Measurements from ENCODE around the gene RNF19B. TPM values are rescaled to one million over a fixed set of nuclear protein-coding genes. Genes with fewer than 3 reads are reported as not detected.

Gene RNF19B
- total and polyA plus RNA-seq, 2 of the 8 experiments (the other 6 are each of a cell fraction or from before 2014, with no cell fraction given): 9.2 to 11.2 TPM

DNA sequence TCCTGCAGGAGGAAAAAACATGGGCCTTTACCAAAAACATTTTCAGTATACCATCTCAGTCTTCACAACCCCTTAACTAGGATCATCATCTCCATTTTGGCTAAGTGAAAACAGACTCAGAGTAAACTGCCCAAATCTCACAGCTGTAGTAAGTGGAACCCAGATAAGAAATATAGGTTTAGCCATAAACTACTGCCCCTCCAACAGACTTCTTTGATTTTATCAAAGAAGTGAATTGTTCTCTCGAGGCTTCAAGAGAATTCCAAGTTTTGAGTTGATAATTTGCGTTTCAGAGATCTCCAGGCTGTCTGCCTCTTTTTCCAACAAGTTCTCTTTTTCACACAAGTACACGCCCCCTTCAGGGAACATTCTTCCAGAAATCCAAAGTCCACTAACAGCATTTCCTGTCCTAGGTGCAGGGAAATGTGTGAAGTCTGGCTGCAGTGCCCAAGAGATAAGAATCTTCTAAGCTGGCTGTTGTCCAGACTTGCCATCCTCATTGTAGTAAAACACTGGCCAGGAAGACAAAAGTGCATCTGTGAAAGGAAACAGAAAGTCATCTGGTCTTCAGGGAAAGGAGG, 30.8 kb downstream of the RNF19B start (continued):
- TF ChIP-seq, protein P1, sequence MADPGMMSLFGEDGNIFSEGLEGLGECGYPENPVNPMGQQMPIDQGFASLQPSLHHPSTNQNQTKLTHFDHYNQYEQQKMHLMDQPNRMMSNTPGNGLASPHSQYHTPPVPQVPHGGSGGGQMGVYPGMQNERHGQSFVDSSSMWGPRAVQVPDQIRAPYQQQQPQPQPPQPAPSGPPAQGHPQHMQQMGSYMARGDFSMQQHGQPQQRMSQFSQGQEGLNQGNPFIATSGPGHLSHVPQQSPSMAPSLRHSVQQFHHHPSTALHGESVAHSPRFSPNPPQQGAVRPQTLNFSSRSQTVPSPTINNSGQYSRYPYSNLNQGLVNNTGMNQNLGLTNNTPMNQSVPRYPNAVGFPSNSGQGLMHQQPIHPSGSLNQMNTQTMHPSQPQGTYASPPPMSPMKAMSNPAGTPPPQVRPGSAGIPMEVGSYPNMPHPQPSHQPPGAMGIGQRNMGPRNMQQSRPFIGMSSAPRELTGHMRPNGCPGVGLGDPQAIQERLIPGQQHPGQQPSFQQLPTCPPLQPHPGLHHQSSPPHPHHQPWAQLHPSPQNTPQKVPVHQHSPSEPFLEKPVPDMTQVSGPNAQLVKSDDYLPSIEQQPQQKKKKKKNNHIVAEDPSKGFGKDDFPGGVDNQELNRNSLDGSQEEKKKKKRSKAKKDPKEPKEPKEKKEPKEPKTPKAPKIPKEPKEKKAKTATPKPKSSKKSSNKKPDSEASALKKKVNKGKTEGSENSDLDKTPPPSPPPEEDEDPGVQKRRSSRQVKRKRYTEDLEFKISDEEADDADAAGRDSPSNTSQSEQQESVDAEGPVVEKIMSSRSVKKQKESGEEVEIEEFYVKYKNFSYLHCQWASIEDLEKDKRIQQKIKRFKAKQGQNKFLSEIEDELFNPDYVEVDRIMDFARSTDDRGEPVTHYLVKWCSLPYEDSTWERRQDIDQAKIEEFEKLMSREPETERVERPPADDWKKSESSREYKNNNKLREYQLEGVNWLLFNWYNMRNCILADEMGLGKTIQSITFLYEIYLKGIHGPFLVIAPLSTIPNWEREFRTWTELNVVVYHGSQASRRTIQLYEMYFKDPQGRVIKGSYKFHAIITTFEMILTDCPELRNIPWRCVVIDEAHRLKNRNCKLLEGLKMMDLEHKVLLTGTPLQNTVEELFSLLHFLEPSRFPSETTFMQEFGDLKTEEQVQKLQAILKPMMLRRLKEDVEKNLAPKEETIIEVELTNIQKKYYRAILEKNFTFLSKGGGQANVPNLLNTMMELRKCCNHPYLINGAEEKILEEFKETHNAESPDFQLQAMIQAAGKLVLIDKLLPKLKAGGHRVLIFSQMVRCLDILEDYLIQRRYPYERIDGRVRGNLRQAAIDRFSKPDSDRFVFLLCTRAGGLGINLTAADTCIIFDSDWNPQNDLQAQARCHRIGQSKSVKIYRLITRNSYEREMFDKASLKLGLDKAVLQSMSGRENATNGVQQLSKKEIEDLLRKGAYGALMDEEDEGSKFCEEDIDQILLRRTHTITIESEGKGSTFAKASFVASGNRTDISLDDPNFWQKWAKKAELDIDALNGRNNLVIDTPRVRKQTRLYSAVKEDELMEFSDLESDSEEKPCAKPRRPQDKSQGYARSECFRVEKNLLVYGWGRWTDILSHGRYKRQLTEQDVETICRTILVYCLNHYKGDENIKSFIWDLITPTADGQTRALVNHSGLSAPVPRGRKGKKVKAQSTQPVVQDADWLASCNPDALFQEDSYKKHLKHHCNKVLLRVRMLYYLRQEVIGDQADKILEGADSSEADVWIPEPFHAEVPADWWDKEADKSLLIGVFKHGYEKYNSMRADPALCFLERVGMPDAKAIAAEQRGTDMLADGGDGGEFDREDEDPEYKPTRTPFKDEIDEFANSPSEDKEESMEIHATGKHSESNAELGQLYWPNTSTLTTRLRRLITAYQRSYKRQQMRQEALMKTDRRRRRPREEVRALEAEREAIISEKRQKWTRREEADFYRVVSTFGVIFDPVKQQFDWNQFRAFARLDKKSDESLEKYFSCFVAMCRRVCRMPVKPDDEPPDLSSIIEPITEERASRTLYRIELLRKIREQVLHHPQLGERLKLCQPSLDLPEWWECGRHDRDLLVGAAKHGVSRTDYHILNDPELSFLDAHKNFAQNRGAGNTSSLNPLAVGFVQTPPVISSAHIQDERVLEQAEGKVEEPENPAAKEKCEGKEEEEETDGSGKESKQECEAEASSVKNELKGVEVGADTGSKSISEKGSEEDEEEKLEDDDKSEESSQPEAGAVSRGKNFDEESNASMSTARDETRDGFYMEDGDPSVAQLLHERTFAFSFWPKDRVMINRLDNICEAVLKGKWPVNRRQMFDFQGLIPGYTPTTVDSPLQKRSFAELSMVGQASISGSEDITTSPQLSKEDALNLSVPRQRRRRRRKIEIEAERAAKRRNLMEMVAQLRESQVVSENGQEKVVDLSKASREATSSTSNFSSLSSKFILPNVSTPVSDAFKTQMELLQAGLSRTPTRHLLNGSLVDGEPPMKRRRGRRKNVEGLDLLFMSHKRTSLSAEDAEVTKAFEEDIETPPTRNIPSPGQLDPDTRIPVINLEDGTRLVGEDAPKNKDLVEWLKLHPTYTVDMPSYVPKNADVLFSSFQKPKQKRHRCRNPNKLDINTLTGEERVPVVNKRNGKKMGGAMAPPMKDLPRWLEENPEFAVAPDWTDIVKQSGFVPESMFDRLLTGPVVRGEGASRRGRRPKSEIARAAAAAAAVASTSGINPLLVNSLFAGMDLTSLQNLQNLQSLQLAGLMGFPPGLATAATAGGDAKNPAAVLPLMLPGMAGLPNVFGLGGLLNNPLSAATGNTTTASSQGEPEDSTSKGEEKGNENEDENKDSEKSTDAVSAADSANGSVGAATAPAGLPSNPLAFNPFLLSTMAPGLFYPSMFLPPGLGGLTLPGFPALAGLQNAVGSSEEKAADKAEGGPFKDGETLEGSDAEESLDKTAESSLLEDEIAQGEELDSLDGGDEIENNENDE (IDR thresholded peaks at IDR 0.05; ENCODE audit: insufficient replicate concordance, low read length): no peak
- no peak for TF ChIP-seq BCL11A (IDR thresholded peaks at IDR 0.05; ENCODE audit: low read depth in 2 of 2, low read length in 2 of 2)
